ENCODE measurements around the gene ZFAND3. TPM values are rescaled to one million over a fixed set of nuclear protein-coding genes. Genes with fewer than 3 reads are reported as not detected.

ZFAND3 gene
- total RNA-seq, 4 donors from 2014 or later, result 46.3 to 73.6 (median 49.3) TPM

- Histone ChIP-seq H3K36me3 (no peaks in the 10 kb centered on the region), H3K9me3 (no peaks in the 10 kb centered on the region), H3K27me3 (no peaks in the 10 kb centered on the region), H3K4me3 (no peak overlapping the region), H3K4me1 (peaks cover 0 to 24% (median 4%) of the 10 kb centered on the region in 3 donors), H3K27ac (no peak overlapping the region)
- ATAC-seq, result no peak
- TF ChIP-seq POLR2A (IDR thresholded peaks at IDR 0.05) (no peak), POLR2AphosphoS5 (IDR thresholded peaks at IDR 0.05) (peak; percentile 44)
Measured at GRCh38 chr6:38131527-38131965, 312.0 kb downstream of the ZFAND3 start.

GRCh38 chr6:38133932-38134703 lies 314.6 kb downstream of the ZFAND3 start:
- Histone ChIP-seq H3K27me3 (no peaks in the 10 kb centered on the region), H3K4me3 (no peak overlapping the region), H3K27ac (no peak overlapping the region), H3K4me1 (peaks cover 0 to 24% (median 4%) of the 10 kb centered on the region in 3 donors), H3K9me3 (no peaks in the 10 kb centered on the region), H3K36me3 (no peaks in the 10 kb centered on the region)
- no peak for TF ChIP-seq EP300 (IDR thresholded peaks at IDR 0.05)
- no peak for TF ChIP-seq CTCF (IDR thresholded peaks at IDR 0.05)
- TF ChIP-seq POLR2A (IDR thresholded peaks at IDR 0.05), result no peak
- TF ChIP-seq POLR2AphosphoS5 (IDR thresholded peaks at IDR 0.05), result no peak
- ATAC-seq, result no peak
- 88 to 100% methylated on average over 5 to 7 of the region's 7 CpGs for WGBS, 2 donors (ENCODE audit: low coverage in 1 of 2)

GRCh38 chr6:38134704-38135088 lies 315.2 kb downstream of the ZFAND3 start:
- Histone ChIP-seq H3K9me3 (no peaks in the 10 kb centered on the region), H3K36me3 (no peaks in the 10 kb centered on the region), H3K27ac (no peak overlapping the region), H3K4me3 (no peak overlapping the region), H3K4me1 (peaks cover 0 to 24% (median 4%) of the 10 kb centered on the region in 3 donors), H3K27me3 (no peaks in the 10 kb centered on the region)
- no peak for ATAC-seq
- WGBS, 2 donors (ENCODE audit: low coverage in 1 of 2), result 38% methylated on average over 2 of the region's 4 CpGs; no CpG with 5 or more reads in 1 of the 2 donors
- TF ChIP-seq EP300 (IDR thresholded peaks at IDR 0.05) (no peak), POLR2AphosphoS5 (IDR thresholded peaks at IDR 0.05) (no peak), CTCF (IDR thresholded peaks at IDR 0.05) (no peak), POLR2A (IDR thresholded peaks at IDR 0.05) (no peak)

GRCh38 chr6:38136547-38136946 lies 317.0 kb downstream of the ZFAND3 start:
- TF ChIP-seq POLR2AphosphoS5 (IDR thresholded peaks at IDR 0.05) (no peak), POLR2A (IDR thresholded peaks at IDR 0.05) (no peak), EP300 (IDR thresholded peaks at IDR 0.05) (no peak), CTCF (IDR thresholded peaks at IDR 0.05) (no peak)
- no peak overlapping the region for H3K27ac ChIP-seq
- ATAC-seq, result no peak
- H3K4me1 ChIP-seq, result peaks cover 0 to 33% (median 2%) of the 10 kb centered on the region in 3 donors
- H3K27me3 ChIP-seq, result no peaks in the 10 kb centered on the region
- no peaks in the 10 kb centered on the region for H3K36me3 ChIP-seq
- no peak overlapping the region for H3K4me3 ChIP-seq
- no peaks in the 10 kb centered on the region for H3K9me3 ChIP-seq
- 88 to 93% methylated on average over 2 of the region's 4 CpGs for WGBS, 2 donors (ENCODE audit: low coverage in 1 of 2)

- Histone ChIP-seq H3K36me3 (peaks cover 0 to 9% of the 10 kb centered on the region in 2 donors), H3K27ac (no peak overlapping the region), H3K9me3 (no peaks in the 10 kb centered on the region), H3K27me3 (no peaks in the 10 kb centered on the region), H3K4me1 (peaks cover 0 to 35% (median 0%) of the 10 kb centered on the region in 3 donors), H3K4me3 (no peak overlapping the region)
- ATAC-seq, result no peak
- TF ChIP-seq POLR2A (IDR thresholded peaks at IDR 0.05) (no peak), POLR2AphosphoS5 (IDR thresholded peaks at IDR 0.05) (no peak), CTCF (IDR thresholded peaks at IDR 0.05) (no peak), EP300 (IDR thresholded peaks at IDR 0.05) (no peak)
- WGBS, 2 donors (ENCODE audit: low coverage in 1 of 2), result 89 to 90% methylated on average over 4 to 8 of the region's 8 CpGs
Measured at GRCh38 chr6:38137608-38138265, 318.2 kb downstream of the ZFAND3 start.
